Activated T-helper 1 cell treated with Interleukin-2 at 50 U/mL for 16 hours (primary cell): Measurements from ENCODE around the gene RPP38.

Source experiments
- DNase-seq: peaks from one replicate; pipeline ENCODE4 v3.0.0-alpha.2; 2020; ENCODE audit warnings: low read depth

RPP38 gene

DNA sequence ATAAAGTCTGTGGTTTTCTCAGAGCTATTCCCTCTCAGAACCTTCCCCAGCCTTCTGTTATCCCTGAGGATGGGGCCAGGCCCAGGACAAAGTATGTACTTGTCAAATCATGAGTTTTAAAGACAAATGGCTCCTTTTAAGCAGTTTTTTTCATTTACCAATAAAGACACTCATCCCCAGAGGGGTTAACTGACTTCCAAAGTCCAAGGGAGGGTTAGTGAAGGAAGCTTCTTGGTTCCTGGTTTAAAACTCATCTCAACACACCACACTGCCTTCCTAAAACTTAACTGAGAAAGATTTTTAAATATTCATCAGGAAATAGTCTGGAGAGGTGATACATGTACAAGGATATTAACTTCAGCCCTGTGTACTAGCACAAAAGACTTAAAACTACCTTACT lies 55.4 kb downstream of the RPP38 start:
- DNase-seq = no peak
